Small intestine (tissue), 7 donors: ENCODE measurements around the gene NTF3. TPM values are rescaled to one million over a fixed set of nuclear protein-coding genes. Genes with fewer than 3 reads are reported as not detected.
A peak's percentile ranks its signal among the peaks of the same experiment; 100 is the strongest.

Experiments used
- DNase-seq, 2 donors: peaks; one replicate each; pipeline versions ENCODE4 v3.0.0 to v3.0.0-alpha.2; 2013
- FAIRE-seq: peaks from 2 replicates; lab custom pipeline; 2012; peaks lifted over from hg19 to GRCh38; lab: Jason Lieb, UNC
- H3K27ac ChIP-seq, 3 donors: one replicate each; pipeline ENCODE4 v1.5.1; 2013; ENCODE audit warnings: low read length in 2 of 3, mild to moderate bottlenecking in 2 of 3, control low read depth in 1 of 3, inconsistent platforms in 1 of 3, low read depth in 1 of 3, moderate library complexity in 1 of 3
- H3K27me3 ChIP-seq, 3 donors: one replicate each; pipeline ENCODE4 v1.6.1; 2013; ENCODE audit warnings: low read length in 3 of 3, inconsistent platforms in 1 of 3; ENCODE audit not compliant: control insufficient read depth in 3 of 3, insufficient read depth in 3 of 3
- H3K36me3 ChIP-seq, 3 donors: one replicate each; pipeline ENCODE4 v1.6.1; 2013; ENCODE audit warnings: low read length in 3 of 3, inconsistent platforms in 1 of 3, low read depth in 1 of 3, mild to moderate bottlenecking in 1 of 3, moderate library complexity in 1 of 3; ENCODE audit not compliant: control insufficient read depth in 3 of 3, insufficient read depth in 2 of 3
- H3K4me1 ChIP-seq, 3 donors: one replicate each; pipeline ENCODE4 v1.6.1; 2013; ENCODE audit warnings: low read length in 2 of 3, inconsistent platforms in 1 of 3, low read depth in 1 of 3, mild to moderate bottlenecking in 1 of 3, moderate library complexity in 1 of 3; ENCODE audit not compliant: control insufficient read depth in 3 of 3, insufficient read depth in 2 of 3
- H3K4me3 ChIP-seq, 3 donors: one replicate each; pipeline ENCODE4 v1.5.1; 2013; ENCODE audit warnings: low read length in 3 of 3, control low read depth in 1 of 3, inconsistent platforms in 1 of 3, low read depth in 1 of 3, mild to moderate bottlenecking in 1 of 3, moderate library complexity in 1 of 3
- H3K9me3 ChIP-seq, 2 donors: one replicate each; pipeline ENCODE4 v1.6.1; 2013; ENCODE audit warnings: low read depth in 1 of 2, low read length in 1 of 2; ENCODE audit not compliant: control insufficient read depth in 2 of 2, insufficient read depth in 1 of 2
- WGBS, 3 donors: extraction: QIAGEN DNeasy Blood & Tissue Kit; methylation state at CpG; one replicate each; pipeline ENCODE4 v1.1.7; 2013; 5-methylcytosine and 5-hydroxymethylcytosine counted together
- polyA plus RNA-seq, 4 donors: library from polyadenylated mRNA; stranded (reverse) in 3 of 4; unstranded in 1 of 4; fragments of 200-250 nt in 3 of 4; fragments of 120-200 nt in 1 of 4; gene quantifications; one replicate each; pipeline versions ENCODE4 v1.2.1 to v1.2.3, GENCODE V29; 2013
- donor health status: healthy with polysubstance abuse.
- donor health status: control.
- donor health status: control.
- donor health status: Bipolar disorder and iron deficiency.
- donor health status: healthy.

NTF3 gene
- polyA plus RNA-seq, 4 donors, result 1.4 to 4.9 (median 1.9) TPM

- Histone ChIP-seq H3K27ac (no peak overlapping the region), H3K4me3 (no peak overlapping the region), H3K4me1 (peaks cover 0 to 12% (median 0%) of the 10 kb centered on the region in 3 donors), H3K9me3 (no peaks in the 10 kb centered on the region), H3K36me3 (no peaks in the 10 kb centered on the region), H3K27me3 (peaks cover 0 to 54% (median 11%) of the 10 kb centered on the region in 3 donors)
- 22 to 24% (median 22%) methylated on average over 14 of the region's 14 CpGs for WGBS, 3 donors
- DNase-seq (peak; percentile 53 to 56), FAIRE-seq (no peak)
Measured at GRCh38 chr12:5428332-5429221, 3.3 kb upstream of the NTF3 start.

GRCh38 chr12:5429741-5430557 is 2.0 kb upstream of the NTF3 start:
- H3K4me1 ChIP-seq, result peaks cover 0 to 12% (median 0%) of the 10 kb centered on the region in 3 donors
- H3K9me3 ChIP-seq, result no peaks in the 10 kb centered on the region
- H3K4me3 ChIP-seq, result no peak overlapping the region
- no peaks in the 10 kb centered on the region for H3K36me3 ChIP-seq
- H3K27me3 ChIP-seq, result peaks cover 0 to 68% (median 11%) of the 10 kb centered on the region in 3 donors
- 32 to 44% (median 41%) methylated on average over 20 to 23 of the region's 23 CpGs for WGBS, 3 donors
- FAIRE-seq, result no peak
- no peak for DNase-seq
- H3K27ac ChIP-seq, result no peak overlapping the region

- Histone ChIP-seq H3K27me3 (peaks cover 0 to 77% (median 11%) of the 10 kb centered on the region in 3 donors), H3K36me3 (no peaks in the 10 kb centered on the region), H3K4me1 (peaks cover 0 to 12% (median 0%) of the 10 kb centered on the region in 3 donors), H3K9me3 (no peaks in the 10 kb centered on the region), H3K27ac (no peak overlapping the region), H3K4me3 (peak overlapping the region in 2 of 3 donors; percentile 21 to 36)
- FAIRE-seq (no peak), DNase-seq (peak in 1 of 2 donors; percentile 32)
- 3 to 6% (median 4%) methylated on average over 46 to 58 of the region's 58 CpGs for WGBS, 3 donors
Measured at GRCh38 chr12:5430641-5431603, 986 bp upstream of the NTF3 start.

DNA sequence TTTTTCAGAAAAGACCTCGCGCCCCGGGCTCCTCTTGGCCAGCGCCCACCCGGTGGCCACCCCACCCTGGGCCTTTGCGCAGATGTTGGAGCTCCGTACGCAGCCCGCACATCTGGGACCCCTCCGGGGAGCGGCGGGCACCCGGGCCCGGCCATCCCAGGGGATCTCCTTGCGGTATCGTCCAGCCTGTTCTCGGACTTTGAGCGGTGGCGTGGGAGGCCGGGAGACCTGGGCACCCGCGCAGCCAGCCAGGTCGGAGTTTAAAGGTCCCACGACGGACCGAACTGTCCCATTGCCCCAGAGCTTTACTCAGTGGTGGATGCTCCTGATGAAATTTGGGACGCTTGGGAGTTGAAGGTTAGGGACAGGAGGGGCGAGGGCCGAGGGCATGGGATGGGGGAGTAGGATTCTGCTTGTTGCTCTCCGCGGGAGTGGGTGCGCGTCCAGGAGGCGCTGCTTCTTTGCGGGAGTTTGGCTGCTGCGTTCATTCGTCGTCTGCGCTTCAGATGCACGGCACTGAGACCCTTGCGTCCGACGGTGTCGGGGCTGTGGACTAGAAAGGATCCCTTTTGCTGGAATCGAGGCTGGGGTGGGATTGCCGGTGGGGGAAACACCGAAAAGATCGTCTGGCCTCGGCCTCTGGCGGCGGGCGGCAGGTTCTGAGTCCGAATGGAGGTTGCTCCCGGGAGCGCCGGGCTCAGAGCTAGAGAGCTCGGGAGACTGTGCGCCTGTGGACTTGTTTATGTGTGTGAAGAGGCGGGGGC is 1.4 kb downstream of the NTF3 start:
- peak overlapping the region in 1 of 3 donors; percentile 1 for H3K27ac ChIP-seq
- peaks cover 0 to 12% (median 0%) of the 10 kb centered on the region in 3 donors for H3K4me1 ChIP-seq
- peak overlapping the region in 2 of 3 donors; percentile 49 to 54 for H3K4me3 ChIP-seq
- FAIRE-seq (no peak), DNase-seq (peak; percentile 40 to 49)
- peaks cover 0 to 71% (median 11%) of the 10 kb centered on the region in 3 donors for H3K27me3 ChIP-seq
- H3K9me3 ChIP-seq, result no peaks in the 10 kb centered on the region
- WGBS, 3 donors, result 2% methylated on average over 51 to 59 of the region's 59 CpGs
- no peaks in the 10 kb centered on the region for H3K36me3 ChIP-seq

DNA sequence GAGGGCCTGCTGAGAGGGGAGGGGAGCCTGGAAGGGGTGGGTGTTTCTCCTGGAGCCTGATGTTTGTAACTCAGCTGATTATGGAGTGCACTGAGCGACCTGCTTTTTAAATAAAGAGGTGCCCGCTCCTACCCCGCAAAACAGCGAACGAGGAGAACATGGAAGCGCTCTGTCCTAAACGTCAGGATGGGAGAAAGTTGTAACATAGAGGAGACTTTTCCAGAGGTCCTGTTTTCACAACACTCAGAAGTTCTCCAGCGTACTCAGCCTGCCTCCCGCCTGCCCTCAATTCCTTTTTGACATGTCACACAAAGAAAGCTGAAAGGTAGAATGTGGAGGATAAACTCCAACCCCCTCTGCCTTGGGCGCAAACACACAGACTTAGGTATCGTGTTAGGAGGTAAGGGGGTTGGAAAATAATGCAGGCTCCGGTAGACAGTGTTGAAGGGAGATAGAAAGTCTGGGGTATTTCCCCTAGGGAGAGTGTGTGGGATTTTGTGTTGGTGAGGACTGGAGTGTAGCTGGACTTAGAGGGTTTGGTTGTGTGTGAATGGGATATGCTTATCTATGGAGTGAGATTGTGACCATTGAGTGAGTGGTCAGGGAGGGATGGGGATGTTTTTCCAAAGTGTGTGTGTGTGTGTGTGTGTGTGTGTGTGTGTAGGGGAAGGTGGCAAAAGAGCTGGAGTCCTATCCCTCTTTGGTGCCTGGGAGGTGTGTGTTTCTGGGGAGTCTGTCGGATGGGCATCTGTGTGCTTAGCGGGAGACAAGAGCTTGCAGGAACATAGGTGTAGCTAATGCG is 2.1 kb downstream of the NTF3 start:
- Histone ChIP-seq H3K9me3 (no peaks in the 10 kb centered on the region), H3K27ac (no peak overlapping the region), H3K27me3 (peaks cover 0 to 74% (median 11%) of the 10 kb centered on the region in 3 donors), H3K4me1 (peaks cover 0 to 12% (median 4%) of the 10 kb centered on the region in 3 donors), H3K36me3 (no peaks in the 10 kb centered on the region), H3K4me3 (peak overlapping the region in 2 of 3 donors; percentile 49 to 54)
- DNase-seq, result no peak
- no peak for FAIRE-seq
- WGBS, 3 donors, result 24 to 26% (median 25%) methylated on average over 15 of the region's 15 CpGs

GRCh38 chr12:5434647-5435560 is 3.0 kb downstream of the NTF3 start:
- no peaks in the 10 kb centered on the region for H3K36me3 ChIP-seq
- H3K27me3 ChIP-seq, result peaks cover 0 to 65% (median 4%) of the 10 kb centered on the region in 3 donors
- FAIRE-seq (no peak), DNase-seq (peak in 1 of 2 donors; percentile 17)
- 61 to 65% (median 62%) methylated on average over 6 of the region's 6 CpGs for WGBS, 3 donors
- no peak overlapping the region for H3K4me3 ChIP-seq
- H3K4me1 ChIP-seq, result peaks cover 0 to 12% (median 6%) of the 10 kb centered on the region in 3 donors
- H3K27ac ChIP-seq, result no peak overlapping the region
- no peaks in the 10 kb centered on the region for H3K9me3 ChIP-seq
